Gastroesophageal sphincter (tissue), 3 donors: ENCODE data around the gene INPP4B.

Experiments
- CTCF ChIP-seq, 4 experiments: fragments of 200-600 bp in 2 of 4; fragments of 450-650 bp in 2 of 4; sonication (generic) in 1 of 4; IDR thresholded peaks; one replicate each; pipeline ENCODE4 v1.5.1; 2017 to 2019; ENCODE audit warnings: antibody characterized with exemption in 4 of 4, mild to moderate bottlenecking in 2 of 4, moderate library complexity in 2 of 4
- POLR2A ChIP-seq, 2 donors: fragments of 450-650 bp; IDR thresholded peaks; one replicate each; pipeline ENCODE4 v1.6.1; 2017; ENCODE audit warnings: antibody characterized with exemption in 2 of 2, mild to moderate bottlenecking in 2 of 2, moderate library complexity in 1 of 2

- TF ChIP-seq CTCF (IDR thresholded peaks at IDR 0.05): no peak
- no peak for TF ChIP-seq POLR2A (IDR thresholded peaks at IDR 0.05)
Measured at GRCh38 chr4:142168181-142168580, 677.9 kb downstream of the INPP4B start.
